Amniotic stem cell (primary cell): ENCODE data around the gene CST8.

Experiments
- DNase-seq: peaks from one replicate; lab custom pipeline; 2025; lab: John Stamatoyannopoulos, UW

The CST8 gene

DNA sequence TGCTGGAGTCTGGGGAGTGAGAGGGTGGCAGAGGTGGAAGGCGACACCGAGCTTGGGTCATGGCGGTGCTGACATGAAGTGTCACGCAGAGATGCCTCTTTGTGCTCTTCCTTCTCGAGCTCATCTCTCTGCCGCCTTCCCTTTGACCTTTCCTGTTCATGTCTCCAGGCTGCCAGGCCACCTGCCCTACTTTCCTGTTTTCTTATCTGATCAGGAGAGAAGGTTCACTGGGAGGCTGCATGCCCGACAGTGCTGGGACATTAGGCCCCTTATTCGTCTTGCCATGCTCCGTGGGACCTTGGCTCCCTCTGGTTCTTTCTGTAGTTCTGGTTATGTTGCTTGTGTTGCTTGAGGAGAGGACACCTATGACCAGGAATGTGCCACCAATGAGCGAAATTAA lies 33.2 kb downstream of the CST8 start:
- no peak for DNase-seq

DNA sequence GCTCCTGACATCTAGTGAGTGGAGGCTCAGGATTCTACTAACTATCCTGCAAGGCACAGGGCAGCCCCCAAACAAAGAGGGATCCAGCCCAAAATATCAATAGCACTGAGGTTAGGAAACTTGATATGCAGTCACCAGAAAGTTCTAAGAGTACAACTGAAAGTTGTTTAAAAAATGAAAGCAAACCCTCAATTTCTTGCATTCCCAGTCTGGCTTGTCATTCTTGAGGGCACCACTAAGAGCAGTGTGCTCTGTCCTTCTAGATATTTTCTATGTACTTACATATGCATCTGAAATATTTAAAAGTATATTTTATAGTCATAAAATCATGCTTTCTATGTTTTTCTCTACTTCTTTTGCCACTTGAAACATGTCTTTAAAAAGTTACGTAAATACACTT lies 35.9 kb downstream of the CST8 start:
- DNase-seq, result no peak

DNA sequence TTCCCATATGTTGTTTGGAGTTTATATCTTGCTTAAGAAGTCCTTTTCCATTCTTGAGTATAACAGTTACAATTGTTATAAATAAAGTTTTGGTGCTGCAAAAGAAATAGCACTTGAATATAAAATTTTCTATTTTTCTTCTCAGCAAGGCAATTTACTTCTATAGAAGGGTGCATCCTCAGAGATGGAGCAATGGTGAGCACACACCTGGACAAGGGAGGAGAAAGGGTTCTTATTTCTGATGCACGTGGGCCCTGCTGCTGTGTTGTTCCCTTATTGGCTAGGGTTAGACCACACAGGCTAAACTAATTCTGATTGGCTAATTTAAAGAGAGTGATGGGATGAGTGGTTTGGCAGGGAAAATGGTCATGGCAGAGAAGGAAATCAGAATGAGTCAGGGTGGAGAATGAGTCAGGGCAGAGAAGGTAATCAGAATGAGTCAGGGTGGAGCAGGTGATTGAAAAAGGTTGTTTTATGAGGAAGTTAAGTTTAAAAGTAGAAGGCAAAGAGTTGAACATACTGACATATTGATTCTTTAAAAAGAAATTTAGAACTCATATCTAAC lies 38.0 kb downstream of the CST8 start:
- no peak for DNase-seq

DNA sequence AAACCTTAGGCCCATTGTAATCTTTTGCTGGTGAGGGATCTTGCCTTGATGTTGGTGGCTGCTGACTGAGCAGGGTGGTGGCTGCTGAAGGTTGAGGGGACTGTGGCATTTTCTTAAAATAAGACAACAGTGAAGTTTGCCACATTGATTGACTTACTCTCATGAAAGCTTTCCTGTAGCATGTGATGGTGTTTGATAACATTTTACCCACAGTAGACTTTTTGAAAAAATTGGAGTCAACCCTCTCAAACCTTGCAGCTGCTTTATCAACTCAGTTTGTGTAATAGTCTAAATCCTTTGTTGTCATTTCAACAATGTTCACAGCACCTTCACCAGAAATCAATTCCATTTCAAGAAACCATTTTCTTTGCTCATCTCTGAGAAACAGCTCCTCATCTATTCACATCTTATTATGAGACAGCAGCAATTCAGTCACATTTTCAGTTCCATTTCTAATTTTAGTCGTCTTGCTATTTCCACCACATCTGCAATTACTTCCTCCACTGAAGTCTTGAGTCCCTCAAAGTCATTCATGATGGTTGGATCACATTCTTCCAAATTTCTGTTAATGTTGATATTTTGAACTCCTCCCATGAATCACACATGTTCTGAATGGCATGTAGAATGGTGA lies 40.1 kb downstream of the CST8 start:
- no peak for DNase-seq

DNA sequence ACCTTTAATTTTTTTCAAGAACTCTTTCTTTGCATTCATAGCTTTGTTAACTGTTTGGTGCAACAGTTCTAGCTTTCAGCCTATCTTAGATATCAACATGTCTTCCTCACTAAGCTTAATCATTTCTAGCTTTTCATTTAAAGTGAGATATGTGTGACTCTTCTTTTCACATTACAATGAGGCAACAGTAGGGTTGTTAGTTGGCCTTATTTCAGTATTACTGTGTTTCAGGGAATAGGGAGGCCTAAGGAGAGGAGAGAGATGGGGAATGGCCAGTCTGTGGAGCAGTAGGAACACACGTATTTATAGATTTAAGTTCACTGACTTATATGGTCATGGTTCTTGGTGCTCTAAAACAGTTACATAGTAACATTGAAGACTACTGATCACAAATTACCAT lies 41.6 kb downstream of the CST8 start:
- DNase-seq, result no peak

DNA sequence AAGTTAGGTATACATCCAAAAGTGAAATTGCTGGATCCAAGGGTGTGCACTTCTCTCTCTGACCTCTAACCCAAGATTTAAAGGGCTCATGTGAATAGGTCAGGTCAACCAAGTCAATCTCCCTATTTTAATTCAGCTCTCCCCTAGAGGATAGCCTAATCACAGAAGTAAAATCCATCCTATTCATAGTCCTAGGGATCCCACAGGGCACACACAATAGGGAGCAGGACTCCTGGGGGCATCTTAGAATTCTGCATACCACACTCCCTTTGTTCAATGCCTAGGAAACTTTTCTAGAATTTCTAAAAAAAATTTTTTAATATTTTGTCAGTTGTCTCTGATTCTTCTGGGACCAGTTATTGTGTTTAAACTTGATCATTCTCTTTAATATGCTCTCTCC lies 42.2 kb downstream of the CST8 start:
- no peak for DNase-seq

DNA sequence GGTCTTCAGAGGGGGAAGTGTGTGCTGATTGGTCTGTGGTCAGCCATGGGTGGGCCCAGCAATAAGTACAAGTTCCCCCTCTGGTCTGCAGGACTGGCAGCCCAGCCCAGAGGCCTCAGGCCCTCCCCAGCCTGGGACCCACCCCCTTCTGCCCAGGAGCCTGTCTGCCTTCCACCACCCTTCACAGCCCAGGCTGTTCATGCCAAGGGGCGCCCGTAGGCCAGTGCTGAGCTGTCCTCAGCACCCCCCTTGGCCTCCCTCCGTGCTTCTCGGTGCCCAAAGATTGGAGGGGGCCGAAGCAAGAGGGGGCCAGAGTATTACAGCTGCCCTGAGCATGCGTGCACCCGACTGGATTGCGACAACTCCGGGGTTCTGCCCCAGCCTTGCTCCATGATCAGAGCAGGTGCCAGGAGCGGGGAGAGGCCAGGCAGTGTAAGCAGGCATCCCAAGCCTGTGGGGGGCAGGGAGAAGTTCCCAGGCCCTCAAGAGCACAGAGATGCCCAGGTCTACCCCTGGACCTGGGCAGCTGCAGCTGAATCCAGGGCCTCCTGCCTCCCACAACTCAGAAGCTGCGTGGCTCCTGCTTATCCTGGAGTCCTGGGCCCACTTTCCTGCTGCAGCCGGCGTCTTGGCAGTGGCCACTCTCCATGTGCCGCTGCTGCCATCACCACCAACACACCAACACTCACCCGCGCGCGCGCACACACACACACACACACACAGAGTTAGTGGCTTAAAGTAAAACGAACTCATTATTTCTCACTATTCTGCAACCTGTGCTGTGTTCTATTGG lies 44.1 kb downstream of the CST8 start:
- DNase-seq, result no peak

DNA sequence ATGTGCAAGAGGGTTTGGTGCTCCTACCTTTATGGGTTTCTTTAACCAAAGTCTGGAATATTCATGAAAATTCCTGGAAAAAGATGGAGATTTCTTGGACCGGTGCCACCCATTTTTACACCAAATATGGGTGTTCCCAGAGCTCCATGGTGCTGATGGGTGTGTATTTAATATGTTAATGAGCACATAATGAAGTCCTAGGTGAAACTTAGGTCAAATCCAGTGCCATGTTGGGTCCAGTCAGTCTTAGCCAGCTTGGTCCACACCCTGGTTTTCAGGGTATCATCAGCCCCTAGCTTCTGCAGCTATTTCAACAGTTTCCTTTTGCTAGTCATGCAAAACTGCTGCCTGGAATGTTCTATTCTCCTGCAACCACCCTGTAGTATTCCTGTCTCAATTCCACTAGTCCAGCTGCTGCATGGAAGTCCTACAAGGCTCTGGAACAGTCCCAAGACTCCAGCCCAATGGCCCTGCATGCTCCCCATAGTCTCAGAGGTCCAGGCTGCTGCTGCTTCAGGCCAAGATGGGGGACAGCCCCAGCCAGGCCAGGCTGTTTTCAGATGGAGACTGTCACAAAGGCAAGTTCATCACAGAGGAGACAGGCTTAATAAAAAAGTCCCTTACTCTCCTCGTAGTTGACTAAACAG lies 45.5 kb downstream of the CST8 start:
- no peak for DNase-seq

DNA sequence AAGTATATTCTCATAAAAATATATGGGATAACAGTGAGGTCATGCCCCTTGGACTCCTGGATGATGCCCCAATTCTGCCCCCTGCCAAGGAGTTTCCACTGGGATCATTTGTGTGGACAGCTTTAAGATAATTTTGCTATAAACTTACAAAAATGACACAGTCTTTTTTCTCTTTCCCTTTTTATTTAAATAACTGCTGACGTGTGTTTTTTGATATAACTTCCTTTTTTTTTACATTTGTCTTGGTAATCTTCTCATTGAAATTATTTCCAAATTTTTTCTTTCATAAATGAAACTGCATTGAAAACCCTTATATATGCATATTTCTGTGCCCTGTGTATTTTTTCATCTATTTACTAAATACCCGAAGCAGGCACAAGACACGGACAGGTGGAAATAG lies 46.1 kb downstream of the CST8 start:
- no peak for DNase-seq

DNA sequence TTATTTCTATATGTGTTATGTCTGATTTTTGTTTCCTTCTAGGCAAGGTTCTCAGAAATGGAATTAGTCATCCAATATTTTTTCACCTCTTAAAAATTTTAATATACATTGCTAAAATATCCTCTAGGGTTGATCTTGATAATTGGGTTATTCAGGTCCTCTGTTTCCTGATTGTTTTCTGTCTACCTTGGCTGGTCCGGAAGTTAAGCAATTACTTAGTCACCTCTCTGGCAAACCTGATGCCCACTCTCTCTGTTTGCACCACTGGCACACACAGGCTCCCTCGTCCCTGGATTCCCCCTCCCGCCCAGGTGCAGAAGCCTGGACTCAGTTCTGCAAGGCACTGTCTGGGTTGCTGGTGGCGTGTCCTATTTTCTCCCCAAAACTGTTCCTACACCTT lies 49.7 kb downstream of the CST8 start:
- no peak for DNase-seq

DNA sequence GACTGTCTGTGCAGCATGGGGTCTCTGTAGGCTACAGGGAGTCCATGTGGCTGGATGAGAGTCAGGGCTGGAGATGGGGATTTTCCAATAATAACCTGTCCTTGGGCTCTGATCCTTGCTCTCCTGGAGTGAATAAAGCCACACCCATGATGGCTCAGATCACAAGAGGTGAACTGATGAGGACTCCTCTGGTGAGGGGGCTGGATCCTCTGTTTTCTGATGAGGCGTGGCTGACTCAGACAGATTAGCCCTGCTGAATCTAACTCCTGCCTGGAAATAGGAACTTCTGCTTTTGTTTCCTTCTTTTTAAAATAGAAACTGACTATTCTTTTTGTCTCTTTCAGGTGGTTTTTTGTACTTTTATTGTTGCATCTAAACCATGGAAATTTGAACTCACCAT lies 50.4 kb downstream of the CST8 start:
- DNase-seq, result no peak

DNA sequence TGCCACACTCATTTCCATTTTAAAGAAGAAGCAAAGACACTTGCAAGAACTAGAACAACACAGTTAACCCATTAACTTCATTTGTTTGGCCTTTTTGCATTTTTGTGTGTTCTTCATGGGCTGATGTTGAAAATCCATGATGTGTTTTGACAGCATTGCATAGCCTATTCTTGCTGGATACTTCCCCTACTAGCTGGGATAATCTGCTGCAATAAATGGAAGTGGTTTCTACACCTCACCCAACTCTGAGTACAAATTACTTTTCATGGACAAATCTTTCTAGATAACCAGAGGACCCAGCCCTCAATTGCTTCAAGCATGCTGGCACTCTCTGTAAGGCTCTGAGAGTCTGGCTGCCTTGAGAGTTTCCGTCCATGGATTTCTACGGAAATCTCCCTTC lies 50.9 kb downstream of the CST8 start:
- DNase-seq, result no peak

DNA sequence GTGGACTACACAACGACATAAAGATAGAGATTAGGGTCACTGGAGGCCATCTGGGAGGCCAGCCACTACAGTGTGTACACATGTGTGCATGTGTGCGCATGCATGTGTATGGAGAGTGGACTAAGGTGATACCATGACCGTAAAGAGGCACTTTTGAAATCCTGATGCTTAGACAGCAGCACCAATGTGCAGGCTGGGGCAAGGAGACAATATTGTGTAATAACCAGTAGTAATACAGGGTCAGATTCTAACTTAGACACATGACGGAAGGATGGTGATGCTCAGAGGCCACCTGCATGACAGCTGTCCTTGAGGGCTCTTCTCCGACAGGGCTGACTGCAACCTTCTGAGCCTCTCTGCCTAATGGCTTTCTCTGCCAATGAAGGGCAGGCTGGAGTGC lies 51.9 kb downstream of the CST8 start:
- DNase-seq, result no peak

DNA sequence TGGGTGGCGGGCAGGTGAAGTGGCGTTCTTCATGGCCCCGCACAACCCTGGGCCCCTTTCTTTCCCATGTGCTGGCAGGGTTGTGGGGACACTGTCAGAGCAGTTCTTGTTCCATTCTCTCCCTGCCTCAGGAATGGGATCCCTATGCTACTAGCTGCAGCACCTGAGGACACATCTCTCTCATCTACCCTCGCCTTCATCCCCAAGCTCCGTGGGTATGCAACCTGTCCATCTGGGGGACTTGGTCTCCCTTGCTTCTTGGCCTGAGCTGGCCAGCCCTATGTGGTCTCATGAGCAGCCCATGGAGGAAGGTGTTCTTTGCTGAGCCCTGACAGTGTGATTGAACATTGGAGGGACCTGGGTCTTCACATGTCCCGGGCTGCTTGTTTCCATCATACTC lies 53.2 kb downstream of the CST8 start:
- DNase-seq, result no peak
